ENCODE results near the gene RAB3B. TPM values are rescaled to one million over a fixed set of nuclear protein-coding genes. Genes with fewer than 3 reads are reported as not detected.

The RAB3B gene
- total and polyA plus RNA-seq, 11 donors = 0.02 to 0.14 (median 0.11) TPM; not detected in 8

DNA sequence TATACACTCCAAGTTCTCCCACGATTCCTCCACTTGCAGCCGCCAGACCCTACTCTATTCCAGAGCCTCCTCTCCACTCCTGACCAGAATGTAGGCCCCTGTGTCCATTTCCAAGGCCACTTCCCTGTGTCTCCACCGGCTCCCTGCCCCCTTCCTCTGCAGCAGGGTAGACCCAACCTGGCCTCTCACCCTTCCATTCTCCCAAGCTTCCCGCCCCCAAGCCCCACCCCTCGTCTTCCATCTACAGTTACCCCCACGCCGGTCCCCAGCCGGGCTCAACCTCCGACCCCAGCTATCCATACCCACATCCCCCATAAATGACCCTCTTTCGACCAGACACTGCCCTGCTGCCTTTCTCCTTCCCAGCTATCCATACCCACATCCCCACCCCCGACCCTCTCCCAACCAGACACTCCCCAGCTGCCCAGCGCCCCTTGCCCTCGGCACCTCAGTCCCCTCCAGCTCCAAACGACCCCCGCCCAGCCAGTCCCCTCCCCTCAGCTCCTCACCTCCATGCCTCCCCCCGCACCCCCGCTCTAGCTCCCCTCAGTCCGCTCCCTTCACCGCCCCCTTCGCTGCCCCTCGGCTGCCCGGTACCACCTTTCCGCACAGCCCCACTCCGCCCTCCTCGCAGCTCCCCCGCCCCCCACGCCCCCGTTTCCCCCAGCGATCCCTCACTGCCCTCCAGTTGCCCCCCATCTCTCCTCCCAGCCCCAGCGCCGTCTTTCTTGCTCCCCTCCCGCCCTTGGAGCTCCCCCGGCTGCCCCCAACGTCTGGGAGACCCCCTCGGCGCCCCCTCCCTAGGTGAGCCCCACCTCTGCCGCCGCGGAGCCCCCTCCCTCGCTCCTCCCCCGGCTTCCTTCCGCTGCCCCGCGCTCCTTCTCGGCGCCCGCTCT, 670 bp downstream of the RAB3B start:
- peak overlapping the region in 11 of 12 donors; percentile 19 to 56 (median 40) for H3K4me3 ChIP-seq
- ATAC-seq = peak in 1 of 4 donors; percentile 10
- 8 to 13% (median 10%) methylated on average over 30 to 47 of the region's 47 CpGs for WGBS, 4 donors
- no peaks in the 10 kb centered on the region for H3K36me3 ChIP-seq
- peaks cover 16 to 60% (median 36%) of the 10 kb centered on the region in 9 donors for H3K27me3 ChIP-seq
- no peak overlapping the region for H3K27ac ChIP-seq
- TF ChIP-seq, protein P1, sequence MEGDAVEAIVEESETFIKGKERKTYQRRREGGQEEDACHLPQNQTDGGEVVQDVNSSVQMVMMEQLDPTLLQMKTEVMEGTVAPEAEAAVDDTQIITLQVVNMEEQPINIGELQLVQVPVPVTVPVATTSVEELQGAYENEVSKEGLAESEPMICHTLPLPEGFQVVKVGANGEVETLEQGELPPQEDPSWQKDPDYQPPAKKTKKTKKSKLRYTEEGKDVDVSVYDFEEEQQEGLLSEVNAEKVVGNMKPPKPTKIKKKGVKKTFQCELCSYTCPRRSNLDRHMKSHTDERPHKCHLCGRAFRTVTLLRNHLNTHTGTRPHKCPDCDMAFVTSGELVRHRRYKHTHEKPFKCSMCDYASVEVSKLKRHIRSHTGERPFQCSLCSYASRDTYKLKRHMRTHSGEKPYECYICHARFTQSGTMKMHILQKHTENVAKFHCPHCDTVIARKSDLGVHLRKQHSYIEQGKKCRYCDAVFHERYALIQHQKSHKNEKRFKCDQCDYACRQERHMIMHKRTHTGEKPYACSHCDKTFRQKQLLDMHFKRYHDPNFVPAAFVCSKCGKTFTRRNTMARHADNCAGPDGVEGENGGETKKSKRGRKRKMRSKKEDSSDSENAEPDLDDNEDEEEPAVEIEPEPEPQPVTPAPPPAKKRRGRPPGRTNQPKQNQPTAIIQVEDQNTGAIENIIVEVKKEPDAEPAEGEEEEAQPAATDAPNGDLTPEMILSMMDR (IDR thresholded peaks at IDR 0.05) = no peak
- TF ChIP-seq POLR2A (IDR thresholded peaks at IDR 0.05) = no peak
- intact Hi-C loops (cut with DNase I) = loop anchor here in 1 of 10 donors (5.0 kb wide), 1 partner anchor 78 kb away; no protein-coding TSS in a partner anchor
- H3K4me1 ChIP-seq = peaks cover 0 to 10% (median 0%) of the 10 kb centered on the region in 12 donors
- DNase-seq = no peak
- H3K9me3 ChIP-seq = no peaks in the 10 kb centered on the region

DNA sequence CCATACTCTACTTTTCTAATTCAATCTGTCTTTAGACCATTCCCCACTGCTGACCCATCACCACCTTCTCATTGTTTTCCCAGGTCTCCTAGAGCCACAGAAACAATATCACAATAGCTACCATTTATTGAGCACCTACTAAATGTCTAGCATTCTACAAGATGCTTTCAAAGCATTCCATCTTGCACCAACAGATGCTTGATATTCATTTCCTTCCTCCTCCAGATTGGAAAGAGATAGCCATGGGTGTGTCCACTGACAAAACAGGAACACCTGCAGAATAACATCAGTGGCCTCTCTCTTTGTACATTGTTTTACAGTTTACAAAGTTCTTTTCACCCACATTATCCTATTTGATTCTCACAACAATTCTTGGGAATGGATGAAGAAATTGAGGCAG, 2.2 kb downstream of the RAB3B start:
- DNase-seq = no peak
- Histone ChIP-seq H3K27ac (no peak overlapping the region), H3K9me3 (no peaks in the 10 kb centered on the region), H3K36me3 (no peaks in the 10 kb centered on the region), H3K27me3 (peaks cover 15 to 44% (median 35%) of the 10 kb centered on the region in 9 donors), H3K4me1 (peaks cover 0 to 10% (median 0%) of the 10 kb centered on the region in 12 donors), H3K4me3 (no peak overlapping the region)
- no peak for ATAC-seq
- TF ChIP-seq, protein P1 (IDR thresholded peaks at IDR 0.05) = no peak
- TF ChIP-seq POLR2A (IDR thresholded peaks at IDR 0.05) = no peak
- intact Hi-C loops (cut with DNase I) = no loop called here

DNA sequence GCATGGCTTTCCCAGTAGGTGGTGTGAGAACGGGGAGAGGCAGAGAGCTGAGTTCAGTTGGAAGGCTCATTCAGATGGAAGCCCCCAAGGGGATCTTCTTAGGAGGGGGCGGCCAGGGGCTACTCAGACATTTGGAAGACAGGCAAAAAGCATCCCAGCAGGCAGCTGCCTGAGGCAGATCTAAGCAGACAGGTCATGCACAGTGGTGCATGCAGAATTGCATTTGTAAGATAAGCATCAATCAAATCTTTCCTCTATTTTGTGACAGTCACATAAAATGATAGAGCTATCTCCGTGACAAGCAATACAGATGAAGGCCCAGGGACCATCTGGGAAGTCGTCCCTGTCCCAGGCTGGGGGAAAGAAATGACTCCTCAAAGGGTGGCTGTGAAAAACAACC, 3.8 kb downstream of the RAB3B start:
- Histone ChIP-seq H3K4me3 (no peak overlapping the region), H3K27ac (no peak overlapping the region), H3K4me1 (peaks cover 0 to 10% (median 0%) of the 10 kb centered on the region in 12 donors), H3K27me3 (peaks cover 5 to 29% (median 19%) of the 10 kb centered on the region in 9 donors), H3K9me3 (no peaks in the 10 kb centered on the region), H3K36me3 (no peaks in the 10 kb centered on the region)
- no peak for TF ChIP-seq POLR2A (IDR thresholded peaks at IDR 0.05)
- TF ChIP-seq, protein P1 (IDR thresholded peaks at IDR 0.05) = no peak
- 64 to 70% (median 69%) methylated on average over 4 of the region's 4 CpGs for WGBS, 4 donors
- intact Hi-C loops (cut with DNase I) = no loop called here
- ATAC-seq (no peak), DNase-seq (no peak)

DNA sequence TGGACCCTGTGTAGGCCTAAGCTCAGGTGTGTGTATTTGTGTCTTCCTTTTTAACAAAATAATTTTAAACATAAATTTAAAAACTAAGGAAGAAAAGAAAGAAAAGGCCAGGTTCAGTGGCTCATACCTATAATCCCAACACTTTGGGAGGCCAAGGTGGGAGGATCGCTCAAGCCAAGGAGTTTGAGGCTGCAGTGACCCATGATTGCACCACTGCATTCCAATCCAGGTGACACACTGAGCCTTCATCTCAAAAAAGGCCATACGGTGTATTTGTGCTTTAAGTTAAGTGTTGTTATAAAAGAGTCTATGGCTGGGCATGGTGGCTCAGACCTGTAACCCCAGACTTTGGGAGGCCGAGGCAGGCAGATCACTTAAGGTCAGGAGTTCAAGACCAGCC, 8.3 kb downstream of the RAB3B start:
- Histone ChIP-seq H3K27ac (no peak overlapping the region), H3K4me1 (no peaks in the 10 kb centered on the region), H3K9me3 (no peaks in the 10 kb centered on the region), H3K4me3 (no peak overlapping the region), H3K36me3 (no peaks in the 10 kb centered on the region), H3K27me3 (no peaks in the 10 kb centered on the region)
- DNase-seq (no peak), ATAC-seq (no peak)
- TF ChIP-seq, protein P1 (IDR thresholded peaks at IDR 0.05) = no peak
- TF ChIP-seq POLR2A (IDR thresholded peaks at IDR 0.05) = no peak
- intact Hi-C loops (cut with DNase I) = no loop called here
- WGBS, 4 donors = 87 to 96% (median 91%) methylated on average over 3 of the region's 3 CpGs

All from heart left ventricle (tissue), 16 donors.